SHP77 treated with DMSO at 0.1 percent for 48 hours (cell line): ENCODE measurements around the gene FER.
"Not testable (repeated sequence)": the region's sequence is repeated elsewhere in the genome, so short reads cannot be mapped to it uniquely, and the experiment has no call there.

ENCODE experiments used
- DNase-seq: peaks from one replicate; lab custom pipeline; 2025; lab: John Stamatoyannopoulos, UW

Gene FER

DNA sequence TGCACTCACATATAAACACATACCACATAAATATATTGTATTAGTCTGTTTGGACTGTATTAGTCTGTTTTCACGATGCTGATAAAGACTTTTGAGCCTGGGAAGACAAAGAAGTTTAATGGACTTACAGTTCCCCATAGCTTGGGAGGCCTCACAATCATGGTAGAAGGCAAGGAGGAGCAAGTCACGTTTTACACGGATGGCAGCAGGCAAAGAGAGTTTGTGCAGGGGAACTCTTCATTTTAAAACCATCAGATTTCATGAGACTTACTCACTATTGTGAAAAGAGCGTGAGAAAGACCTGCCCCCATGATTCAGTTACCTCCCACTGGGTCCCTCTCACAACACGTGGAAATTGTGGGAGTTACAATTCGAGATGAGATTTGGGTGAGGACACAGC is 133.4 kb downstream of the FER start:
- no peak for DNase-seq

DNA sequence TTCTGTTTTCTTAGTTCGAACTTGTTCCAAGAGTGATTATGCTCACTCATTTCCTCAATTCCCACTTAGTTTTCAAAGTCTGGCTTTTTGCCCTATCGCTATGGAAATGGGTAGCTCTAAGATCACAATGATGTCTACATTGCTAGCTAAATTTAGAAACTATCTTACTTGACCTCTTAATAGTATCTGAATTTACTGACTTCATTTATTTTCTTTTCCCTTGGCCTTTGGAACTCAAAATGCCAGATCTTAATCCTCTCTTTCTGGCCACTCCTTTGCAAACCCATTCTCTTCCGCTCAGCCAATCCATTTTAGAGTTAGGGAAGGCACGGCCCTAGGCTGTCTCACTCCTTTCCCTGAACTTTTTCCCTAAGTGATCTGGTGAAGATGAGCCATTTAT is 137.0 kb downstream of the FER start:
- DNase-seq, result no peak

DNA sequence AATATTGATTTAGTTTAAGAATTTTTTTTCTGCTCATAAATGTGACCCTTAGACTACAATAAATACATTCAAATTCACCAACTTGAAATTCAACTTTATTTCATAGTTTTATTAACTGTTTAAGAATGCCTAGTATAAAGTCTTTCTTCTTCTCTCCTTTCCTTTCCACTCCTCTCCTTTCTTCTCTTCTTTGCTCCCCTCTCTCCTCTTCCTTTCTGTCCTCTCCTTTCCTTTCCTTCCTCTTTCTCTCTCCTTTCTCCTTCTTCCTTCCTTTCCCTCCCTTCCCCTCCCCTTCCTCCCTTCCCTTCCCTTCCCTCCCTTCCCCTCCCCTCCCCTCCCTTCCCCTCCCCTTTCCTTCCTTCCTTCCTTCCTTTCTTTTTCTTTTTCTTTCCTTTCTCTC is 150.6 kb downstream of the FER start:
- no peak for DNase-seq

DNA sequence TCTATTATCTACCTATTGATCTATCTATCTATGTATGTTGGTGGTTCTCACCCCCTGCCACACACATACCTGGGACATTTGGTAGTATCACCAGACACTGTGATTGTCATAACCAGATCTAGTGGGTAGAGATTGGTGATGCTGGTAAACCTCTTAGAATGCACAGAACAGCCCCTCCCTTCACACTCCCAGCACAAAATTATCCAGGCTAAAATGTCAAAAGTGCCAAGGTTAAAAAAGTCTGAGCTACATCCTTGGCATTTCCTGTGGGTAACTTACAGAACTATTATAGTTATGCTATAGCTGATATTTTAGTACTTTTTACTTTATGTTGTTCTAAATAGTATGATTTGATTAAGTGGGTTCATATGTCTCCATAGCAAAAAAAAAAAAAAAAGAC is 151.0 kb downstream of the FER start:
- DNase-seq, result no peak

DNA sequence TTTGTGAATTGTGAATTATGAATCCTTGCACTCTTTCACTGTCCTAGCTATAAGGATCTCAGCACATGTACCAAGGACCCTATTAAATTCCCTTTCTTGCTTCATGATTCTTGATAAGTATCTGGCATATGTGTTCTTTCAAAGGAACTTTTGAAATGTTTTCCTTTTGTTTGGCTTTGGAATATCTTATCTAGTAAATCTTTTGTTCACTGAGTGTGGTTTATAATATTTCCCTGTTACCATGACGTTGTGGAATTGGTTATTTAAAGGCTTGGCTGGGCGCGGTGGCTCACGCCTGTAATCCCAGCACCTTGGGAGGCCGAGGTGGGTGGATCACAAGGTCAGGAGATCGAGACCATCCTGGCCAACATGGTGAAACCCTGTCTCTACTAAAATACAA is 151.5 kb downstream of the FER start:
- DNase-seq, result not testable (repeated sequence)

GRCh38 chr5:108900668-108901067 is 153.0 kb downstream of the FER start:
- DNase-seq, result no peak

DNA sequence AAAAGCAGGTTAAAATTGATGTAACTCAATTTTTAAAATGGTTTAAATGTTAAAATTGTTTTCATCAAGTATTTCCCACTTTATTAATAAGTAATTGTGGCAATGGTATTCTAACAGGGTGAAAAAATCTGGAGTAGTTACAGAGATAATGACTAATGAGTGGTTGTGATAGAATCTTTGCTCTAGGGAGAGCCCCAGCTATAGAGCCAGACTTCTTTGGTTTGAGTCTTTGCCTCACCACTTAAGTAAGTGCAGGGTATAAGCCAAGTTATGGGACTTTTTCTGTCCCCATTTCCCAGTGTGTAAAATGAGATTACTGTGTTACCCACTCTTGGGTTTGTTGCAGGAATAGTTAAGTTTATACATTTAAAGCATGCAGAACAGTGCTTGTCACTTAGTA is 158.1 kb downstream of the FER start:
- no peak for DNase-seq

- no peak for DNase-seq
These were observed 162.9 kb downstream of the FER start for GRCh38 chr5:108910627-108911026.

DNA sequence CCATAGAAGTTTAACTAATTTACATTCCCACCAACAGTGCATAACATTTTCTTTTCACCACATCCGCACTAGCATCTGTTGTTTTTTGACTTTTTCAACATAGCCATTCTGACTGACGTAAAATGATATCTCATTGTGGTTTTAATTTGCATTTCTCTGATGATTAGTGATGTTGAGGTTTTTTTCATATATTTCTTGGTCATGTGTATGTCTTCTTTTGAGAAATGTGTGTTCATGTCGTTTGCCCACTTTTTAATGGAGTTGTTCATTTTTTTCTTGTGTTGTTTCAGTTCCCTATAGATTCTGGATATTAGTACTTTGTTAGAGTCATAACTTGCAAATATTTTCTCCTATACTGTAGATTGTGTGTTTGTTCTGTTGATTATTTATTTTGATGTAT is 163.4 kb downstream of the FER start:
- DNase-seq, result no peak

- DNase-seq, result no peak
These were observed 169.9 kb downstream of the FER start for GRCh38 chr5:108917596-108917995.

GRCh38 chr5:108919591-108920326 is 172.1 kb downstream of the FER start:
- no peak for DNase-seq

DNA sequence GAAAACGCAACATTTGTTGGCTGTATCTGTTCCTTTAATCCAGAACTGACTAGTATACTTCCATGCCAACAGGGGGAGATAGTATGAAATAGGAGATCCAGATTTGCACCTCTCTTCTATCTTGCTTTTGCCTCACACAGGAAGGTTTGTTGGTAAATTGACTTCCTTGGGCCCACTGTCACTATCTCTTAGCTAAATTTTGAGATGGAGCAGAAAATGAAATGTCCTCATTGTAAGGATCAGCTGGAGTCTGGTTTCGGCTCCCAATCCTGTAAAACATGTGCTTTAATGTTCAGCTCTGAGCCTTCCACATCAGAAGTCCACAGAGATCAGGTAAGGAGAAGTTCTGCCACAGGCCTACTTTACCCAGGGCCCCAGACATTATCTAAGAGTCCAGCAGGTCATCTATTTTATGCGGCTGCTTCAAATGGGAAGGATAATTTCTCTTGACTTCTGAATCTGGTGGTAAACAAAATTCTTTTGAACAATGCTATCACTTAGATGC is 176.8 kb downstream of the FER start:
- peak; percentile 60 for DNase-seq

DNA sequence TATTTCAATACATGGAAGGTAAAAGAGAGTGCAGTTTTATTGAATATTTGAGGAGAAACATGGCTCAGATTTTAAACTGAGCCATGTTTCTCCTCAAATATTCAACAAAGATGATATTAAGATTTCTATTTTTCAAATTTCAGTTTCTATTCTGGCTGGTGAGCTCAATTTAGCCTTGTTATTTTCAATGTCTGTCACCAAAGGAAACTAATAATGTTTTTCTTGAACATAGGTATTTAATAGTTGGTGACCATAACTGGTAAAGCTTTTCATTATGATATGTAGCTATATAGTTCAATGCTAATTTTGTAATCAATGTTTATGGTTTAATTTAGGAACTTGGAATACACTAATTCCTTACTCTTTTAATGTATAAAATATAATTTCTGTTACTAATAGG is 177.4 kb downstream of the FER start:
- DNase-seq, result no peak

DNA sequence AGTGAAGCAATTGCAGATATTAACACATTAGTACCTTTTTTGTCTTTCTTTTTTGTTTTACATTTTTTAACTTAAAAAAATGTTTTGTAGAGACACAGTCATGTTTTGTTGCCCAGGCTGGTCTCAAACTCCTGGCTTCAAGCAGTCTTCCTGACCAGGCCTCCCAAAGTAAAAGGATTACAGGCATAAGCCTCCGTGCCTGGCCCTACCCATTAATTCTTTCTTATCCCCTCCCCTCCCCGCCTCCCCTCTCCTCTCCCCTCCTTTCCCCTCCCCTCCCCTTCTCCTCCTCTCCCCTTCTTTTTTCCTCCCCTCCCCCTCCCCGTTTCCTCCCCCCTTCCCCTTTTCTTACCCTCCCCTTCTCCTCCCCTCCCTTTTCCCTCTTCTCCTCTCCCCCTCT is 182.4 kb downstream of the FER start:
- no peak for DNase-seq

- no peak for DNase-seq
These were observed 187.9 kb downstream of the FER start for GRCh38 chr5:108935611-108936010.

- no peak for DNase-seq
These were observed 189.5 kb downstream of the FER start for GRCh38 chr5:108937221-108937620.

- DNase-seq, result no peak
These were observed 192.8 kb downstream of the FER start for GRCh38 chr5:108940506-108940905.

DNA sequence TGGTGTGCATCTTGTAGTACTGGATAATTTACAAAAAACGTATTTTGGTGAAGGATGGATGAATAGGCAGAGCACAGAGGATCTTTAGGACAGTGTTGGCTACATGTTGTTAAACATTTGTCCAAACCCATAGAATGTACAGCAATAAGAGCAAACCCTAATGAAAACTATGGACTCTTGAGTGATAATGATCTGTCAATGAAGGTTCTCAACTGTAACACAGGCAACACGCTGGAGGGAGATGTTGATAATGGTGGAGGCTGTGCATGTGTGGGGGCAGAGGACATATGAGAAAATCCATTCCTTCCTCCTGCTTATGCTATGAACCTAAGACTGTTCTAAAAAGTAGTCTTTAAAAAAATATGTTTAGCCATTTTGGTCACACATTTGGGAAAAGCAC is 194.0 kb downstream of the FER start:
- DNase-seq, result no peak

GRCh38 chr5:108942701-108943100 is 195.0 kb downstream of the FER start:
- DNase-seq, result no peak

DNA sequence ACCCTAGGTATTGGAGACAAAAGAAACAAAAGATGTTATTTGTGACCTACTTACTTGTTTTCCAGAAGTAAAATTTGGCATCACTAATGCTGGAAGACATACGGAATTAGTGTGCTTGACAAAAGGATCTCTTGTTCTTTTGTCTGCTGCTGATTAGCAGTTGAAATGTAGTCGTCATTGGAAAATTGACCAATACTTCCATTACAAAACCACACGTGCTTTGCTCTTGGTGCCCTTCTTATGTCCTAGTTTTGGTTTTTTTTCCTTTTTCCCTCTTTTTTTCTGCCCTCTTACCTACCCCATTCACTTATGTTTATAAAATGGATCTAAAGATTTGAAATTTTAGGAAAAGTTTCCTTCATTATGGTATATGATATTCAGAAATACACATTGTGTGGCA is 197.4 kb downstream of the FER start:
- DNase-seq, result no peak

DNA sequence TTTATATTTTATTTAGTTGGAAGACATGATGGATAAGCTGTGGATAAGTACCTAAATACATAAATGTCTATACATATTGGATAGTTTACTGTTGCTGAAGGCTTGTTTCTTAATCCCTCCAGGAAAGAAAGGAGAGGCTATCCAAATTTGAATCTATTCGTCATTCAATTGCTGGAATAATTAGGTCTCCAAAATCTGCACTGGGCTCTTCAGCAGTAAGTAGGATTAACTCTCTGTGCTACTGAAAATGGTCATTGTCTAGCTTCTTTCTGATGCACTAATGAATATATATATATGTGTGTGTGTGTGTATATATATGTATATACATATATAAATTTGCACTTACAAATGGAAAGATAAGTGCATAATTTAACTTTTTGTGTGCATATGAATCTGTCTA is 198.3 kb downstream of the FER start:
- no peak for DNase-seq

DNA sequence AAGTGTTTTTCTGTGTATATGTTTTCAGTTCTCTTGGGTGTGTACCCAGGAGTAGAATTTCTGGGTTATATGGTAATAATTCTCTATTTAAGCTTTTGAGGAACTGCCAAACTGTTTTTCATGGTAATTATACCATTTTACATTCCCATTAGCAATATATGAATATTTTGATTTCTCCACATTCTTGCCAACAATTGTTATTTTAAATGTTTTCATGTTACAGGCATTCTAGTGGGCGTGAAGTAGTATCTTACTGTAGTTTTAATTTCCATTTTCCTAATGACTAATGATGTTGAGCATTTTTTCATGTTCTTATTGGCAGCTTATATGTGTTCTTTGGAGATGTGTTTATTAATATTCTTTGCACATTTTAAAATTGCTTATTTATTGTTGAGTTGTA is 199.5 kb downstream of the FER start:
- DNase-seq, result no peak

DNA sequence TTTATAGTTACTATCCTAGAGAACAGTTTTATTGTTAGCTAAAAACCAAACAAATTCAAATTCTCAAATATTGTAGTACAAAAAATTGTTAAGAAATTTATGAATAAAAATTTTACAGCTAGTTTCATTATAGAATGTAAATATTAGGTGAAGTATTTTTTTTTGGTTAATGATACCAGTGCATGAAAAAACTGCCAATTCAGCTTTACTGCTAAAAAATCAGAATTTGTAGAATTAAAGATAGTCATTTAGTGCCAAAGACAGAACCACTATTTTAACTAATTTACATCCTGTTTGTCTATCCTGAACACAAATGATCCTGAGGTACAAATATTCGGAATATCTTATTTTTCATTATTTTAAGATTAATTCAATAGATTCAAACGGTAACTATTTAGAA is 202.6 kb downstream of the FER start:
- no peak for DNase-seq

GRCh38 chr5:108953940-108954339 is 206.2 kb downstream of the FER start:
- DNase-seq, result no peak
